Upper lobe of right lung (tissue), 1 donor: ENCODE data around the gene AARSD1. TPM values are rescaled to one million over a fixed set of nuclear protein-coding genes. Genes with fewer than 3 reads are reported as not detected.
"Not testable (repeated sequence)": the region's sequence is repeated elsewhere in the genome, so short reads cannot be mapped to it uniquely, and the experiment has no call there.

Source experiments
- ATAC-seq: fragments of 200-7000 bp; cut with Tn5 transposase; one replicate; pipeline ENCODE4 v1.9.1; 2020; ENCODE audit warnings: mild to moderate bottlenecking, moderate library complexity
- DNase-seq: peaks from one replicate; pipeline ENCODE4 v3.0.0-alpha.2; 2020
- H3K27ac ChIP-seq: fragments of 200-600 bp; one replicate; pipeline ENCODE4 v1.8.0; 2022
- H3K27me3 ChIP-seq: fragments of 200-600 bp; one replicate; pipeline ENCODE4 v1.8.0; 2022; ENCODE audit warnings: mild to moderate bottlenecking
- H3K36me3 ChIP-seq: fragments of 200-600 bp; one replicate; pipeline ENCODE4 v1.8.0; 2022
- H3K4me1 ChIP-seq: fragments of 200-600 bp; one replicate; pipeline ENCODE4 v1.8.0; 2022
- H3K4me3 ChIP-seq: fragments of 200-600 bp; one replicate; pipeline ENCODE4 v1.8.0; 2022; ENCODE audit warnings: mild to moderate bottlenecking
- H3K9me3 ChIP-seq: fragments of 200-600 bp; one replicate; pipeline ENCODE4 v1.8.0; 2022
- intact Hi-C: fragments of 100-400 bp; cut with DNase I; formaldehyde crosslinking; loops from one replicate; pipeline ENCODE4 v1.11.0; 2022
- total RNA-seq: library from RNA; stranded (reverse); fragmentation: NEBNext Ultra II Directional; extraction: Animal tissue kit (Norgen Biotek cat#: 25700); gene quantifications from one replicate; pipeline ENCODE4 v1.2.1, GENCODE V29; 2021
- TF ChIP-seq, protein P1 (sequence below): fragments of 200-600 bp; IDR thresholded peaks from one replicate; pipeline ENCODE4 v1.8.0; 2022; ENCODE audit warnings: antibody characterized with exemption
- donor health status: DM: no; HTN: yes; CAD: no; lungs with severe emphysema.

Gene AARSD1
- total RNA-seq, 1 donor from 2014 or later, result 35.0 TPM

GRCh38 chr17:42997390-42997983, 33.2 kb upstream of the AARSD1 start:
- Histone ChIP-seq H3K9me3 (no peaks in the 10 kb centered on the region), H3K4me3 (peak overlapping the region; percentile 91), H3K27ac (peak overlapping the region; percentile 72), H3K4me1 (peaks cover 31% of the 10 kb centered on the region), H3K27me3 (no peaks in the 10 kb centered on the region), H3K36me3 (peaks cover 40% of the 10 kb centered on the region)
- no peak for DNase-seq
- intact Hi-C loops, result no loop called here
- TF ChIP-seq, protein P1, sequence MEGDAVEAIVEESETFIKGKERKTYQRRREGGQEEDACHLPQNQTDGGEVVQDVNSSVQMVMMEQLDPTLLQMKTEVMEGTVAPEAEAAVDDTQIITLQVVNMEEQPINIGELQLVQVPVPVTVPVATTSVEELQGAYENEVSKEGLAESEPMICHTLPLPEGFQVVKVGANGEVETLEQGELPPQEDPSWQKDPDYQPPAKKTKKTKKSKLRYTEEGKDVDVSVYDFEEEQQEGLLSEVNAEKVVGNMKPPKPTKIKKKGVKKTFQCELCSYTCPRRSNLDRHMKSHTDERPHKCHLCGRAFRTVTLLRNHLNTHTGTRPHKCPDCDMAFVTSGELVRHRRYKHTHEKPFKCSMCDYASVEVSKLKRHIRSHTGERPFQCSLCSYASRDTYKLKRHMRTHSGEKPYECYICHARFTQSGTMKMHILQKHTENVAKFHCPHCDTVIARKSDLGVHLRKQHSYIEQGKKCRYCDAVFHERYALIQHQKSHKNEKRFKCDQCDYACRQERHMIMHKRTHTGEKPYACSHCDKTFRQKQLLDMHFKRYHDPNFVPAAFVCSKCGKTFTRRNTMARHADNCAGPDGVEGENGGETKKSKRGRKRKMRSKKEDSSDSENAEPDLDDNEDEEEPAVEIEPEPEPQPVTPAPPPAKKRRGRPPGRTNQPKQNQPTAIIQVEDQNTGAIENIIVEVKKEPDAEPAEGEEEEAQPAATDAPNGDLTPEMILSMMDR, result no peak
- ATAC-seq, result no peak

DNA sequence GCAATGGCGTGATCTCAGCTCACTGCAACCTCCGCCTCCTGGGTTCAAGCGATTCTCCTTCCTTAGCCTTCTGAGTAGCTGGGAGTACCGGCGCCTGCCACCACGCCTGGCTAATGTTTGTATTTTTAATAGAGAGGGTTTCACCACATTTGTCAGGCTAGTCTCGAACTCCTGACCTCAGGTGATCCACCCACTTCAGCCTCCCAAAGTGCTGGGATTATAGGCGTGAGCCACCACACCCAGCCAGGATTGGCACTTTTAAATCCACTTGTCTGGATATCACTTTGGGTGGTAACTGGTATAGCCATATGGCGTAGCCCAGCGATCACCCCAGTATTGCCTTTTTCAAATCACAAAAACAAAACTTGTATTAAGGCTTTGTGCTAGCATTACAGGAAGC, 29.7 kb upstream of the AARSD1 start:
- ATAC-seq, DNase-seq, H3K27me3 ChIP-seq, H3K9me3 ChIP-seq, H3K27ac ChIP-seq, H3K4me1 ChIP-seq, H3K4me3 ChIP-seq, intact Hi-C loops: not testable (repeated sequence)
- peaks cover 47% of the 10 kb centered on the region for H3K36me3 ChIP-seq

DNA sequence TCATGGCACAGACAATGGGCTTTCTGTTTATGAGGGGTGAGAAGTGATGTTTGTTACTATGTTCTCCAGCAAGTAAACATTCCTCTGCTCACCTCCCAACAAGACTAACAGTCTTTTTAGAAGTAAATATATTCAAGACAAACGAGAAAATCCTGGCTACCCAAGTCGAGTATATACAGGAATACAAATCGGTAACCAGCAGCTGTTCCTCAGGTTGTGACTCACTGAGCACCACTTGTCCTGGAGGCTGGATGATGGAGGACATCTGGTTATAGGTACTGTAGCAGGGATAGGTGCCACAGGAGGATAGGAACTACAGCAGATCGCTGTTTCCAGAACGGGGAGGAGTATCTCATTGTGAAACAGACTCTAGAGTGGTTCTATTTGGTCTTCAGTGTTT, 28.6 kb upstream of the AARSD1 start:
- TF ChIP-seq, protein P1, result no peak
- Histone ChIP-seq H3K27ac (no peak overlapping the region), H3K4me1 (peaks cover 6% of the 10 kb centered on the region), H3K9me3 (no peaks in the 10 kb centered on the region), H3K27me3 (no peaks in the 10 kb centered on the region), H3K4me3 (no peak overlapping the region), H3K36me3 (peaks cover 57% of the 10 kb centered on the region)
- intact Hi-C loops, result no loop called here
- ATAC-seq, result no peak
- no peak for DNase-seq

DNA sequence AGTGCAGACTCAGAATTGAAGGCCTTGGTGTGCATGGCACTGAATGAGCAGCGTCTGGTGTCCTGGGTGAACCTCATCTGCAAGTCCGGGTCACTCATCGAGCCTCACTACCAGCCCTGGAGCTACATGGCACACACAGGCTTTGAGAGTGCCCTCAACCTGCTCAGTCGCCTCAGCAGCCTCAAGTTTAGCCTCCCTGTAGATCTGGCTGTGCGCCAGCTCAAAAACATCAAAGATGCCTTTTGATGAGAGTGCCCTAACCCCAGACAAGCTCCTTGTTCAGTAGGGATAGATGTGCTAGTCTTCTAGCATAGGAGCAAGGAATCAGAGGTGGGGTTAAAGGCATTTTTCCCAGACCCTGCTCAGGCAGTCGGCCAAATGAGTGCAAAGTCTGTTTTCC, 27.2 kb upstream of the AARSD1 start:
- intact Hi-C loops, result no loop called here
- Histone ChIP-seq H3K4me3 (no peak overlapping the region), H3K4me1 (no peaks in the 10 kb centered on the region), H3K27me3 (no peaks in the 10 kb centered on the region), H3K9me3 (no peaks in the 10 kb centered on the region), H3K36me3 (peaks cover 71% of the 10 kb centered on the region), H3K27ac (no peak overlapping the region)
- TF ChIP-seq, protein P1, result no peak
- ATAC-seq (no peak), DNase-seq (no peak)

GRCh38 chr17:42989726-42990652, 25.7 kb upstream of the AARSD1 start:
- DNase-seq, result no peak
- TF ChIP-seq, protein P1, result no peak
- H3K4me1 ChIP-seq, result no peaks in the 10 kb centered on the region
- H3K9me3 ChIP-seq, result no peaks in the 10 kb centered on the region
- intact Hi-C loops, result no loop called here
- no peaks in the 10 kb centered on the region for H3K27me3 ChIP-seq
- H3K27ac ChIP-seq, result no peak overlapping the region
- no peak for ATAC-seq
- no peak overlapping the region for H3K4me3 ChIP-seq
- H3K36me3 ChIP-seq, result peaks cover 84% of the 10 kb centered on the region

- TF ChIP-seq, protein P1, result no peak
- peaks cover 86% of the 10 kb centered on the region for H3K36me3 ChIP-seq
Measured at GRCh38 chr17:42989141-42989540, 24.9 kb upstream of the AARSD1 start.

More at GRCh38 chr17:42989141-42989540, 24.9 kb upstream of the AARSD1 start:
- ATAC-seq (no peak), DNase-seq (no peak)
- Histone ChIP-seq H3K4me1 (peaks cover 4% of the 10 kb centered on the region), H3K9me3 (no peaks in the 10 kb centered on the region), H3K27me3 (no peaks in the 10 kb centered on the region), H3K27ac (no peak overlapping the region), H3K4me3 (no peak overlapping the region)
- intact Hi-C loops, result no loop called here
